Cardiac septum (tissue), 1 donor: ENCODE measurements around the gene SHLD3. TPM values are rescaled to one million over a fixed set of nuclear protein-coding genes. Genes with fewer than 3 reads are reported as not detected.
A peak's percentile ranks its signal among the peaks of the same experiment; 100 is the strongest.
"Not testable (repeated sequence)": the region's sequence is repeated elsewhere in the genome, so short reads cannot be mapped to it uniquely, and the experiment has no call there.

ENCODE experiments used
- DNase-seq: peaks from one replicate; pipeline ENCODE4 v3.0.0-alpha.2; 2020; ENCODE audit warnings: low spot score
- intact Hi-C: fragments of 100-400 bp; cut with DNase I; formaldehyde crosslinking; loops from one replicate; pipeline ENCODE4 v1.14.0; 2022
- long read RNA-seq: library from polyadenylated mRNA; unstranded; transcript quantifications from one replicate; pipeline ENCODE4 v2.0.0, GENCODE V29; 2021
- total RNA-seq: library from RNA; stranded (reverse); fragmentation: NEBNext Ultra II Directional; extraction: Animal tissue kit (Norgen Biotek cat#: 25700); gene quantifications from one replicate; pipeline ENCODE4 v1.2.1, GENCODE V29; 2021
- donor health status: DM: no; HTN: no; CAD: no.

SHLD3 gene
- 1.7 TPM for total RNA-seq
- long read RNA-seq, partial matches to known transcripts, result 0 of 2 reads
- long read RNA-seq, other reads (novel, unspliced or antisense), result 0 of 2 reads

- peak; percentile 88 for DNase-seq
- intact Hi-C loops, result loop anchor here (5.0 kb wide), 1 partner anchor 63 kb away; the partner anchor contains the start of genes CENPK and PPWD1
These were observed at the start of gene SHLD3, which contains the start of gene TRAPPC13 for GRCh38 chr5:65624571-65625555. TSS of gene SHLD3 (plus strand) at chr5:65625027. CDS start at chr5:65629588, 4,561 bp downstream. TSS of gene TRAPPC13 (plus strand) at chr5:65625027. CDS start at chr5:65625061, 34 bp downstream.

- intact Hi-C loops, result no loop called here
- no peak for DNase-seq
These were observed 47.7 kb upstream of the SHLD3 start for GRCh38 chr5:65577141-65577540.

GRCh38 chr5:65588694-65589093 lies 36.1 kb upstream of the SHLD3 start:
- DNase-seq, result no peak
- intact Hi-C loops, result no loop called here

GRCh38 chr5:65601761-65602160 lies 23.1 kb upstream of the SHLD3 start:
- DNase-seq, intact Hi-C loops: not testable (repeated sequence)

- intact Hi-C loops, result no loop called here
- DNase-seq, result no peak
These were observed 13.3 kb upstream of the SHLD3 start for GRCh38 chr5:65611524-65611923.

- DNase-seq, result no peak
- intact Hi-C loops, result no loop called here
These were observed 12.4 kb upstream of the SHLD3 start for GRCh38 chr5:65612298-65612907.

- no peak for DNase-seq
- intact Hi-C loops, result loop anchor here (5.0 kb wide), 1 partner anchor 58 kb away; the partner anchor contains the start of genes CENPK and PPWD1
These were observed 4.8 kb upstream of the SHLD3 start for GRCh38 chr5:65620021-65620420.

GRCh38 chr5:65621961-65622360 lies 2.9 kb upstream of the SHLD3 start:
- DNase-seq, result not testable (repeated sequence)

GRCh38 chr5:65623482-65623881 lies 1.3 kb upstream of the SHLD3 start:
- DNase-seq, result no peak
- intact Hi-C loops, result loop anchor here (5.0 kb wide), 1 partner anchor 61 kb away; the partner anchor contains the start of genes CENPK and PPWD1

More at GRCh38 chr5:65621961-65622360, 2.9 kb upstream of the SHLD3 start:
- intact Hi-C loops, result loop anchor here (5.0 kb wide), 1 partner anchor 60 kb away; the partner anchor contains the start of genes CENPK and PPWD1

- intact Hi-C loops, result loop anchor here (5.0 kb wide), 1 partner anchor 62 kb away; the partner anchor contains the start of genes CENPK and PPWD1
- peak; percentile 96 for DNase-seq
These were observed 729 bp upstream of the SHLD3 start, which contains the start of gene TRIM23 for GRCh38 chr5:65624025-65624570. TSS of gene TRIM23 (minus strand) at chr5:65624333. CDS start at chr5:65624274, 59 bp downstream.

- intact Hi-C loops, result no loop called here
- no peak for DNase-seq
These were observed 916 bp downstream of the SHLD3 start for GRCh38 chr5:65625743-65626142.

- no peak for DNase-seq
- intact Hi-C loops, result no loop called here
These were observed 6.2 kb downstream of the SHLD3 start for GRCh38 chr5:65630981-65631380.

- intact Hi-C loops, result no loop called here
- no peak for DNase-seq
These were observed 15.4 kb downstream of the SHLD3 start for GRCh38 chr5:65640240-65640639.

GRCh38 chr5:65646938-65647337 lies 22.1 kb downstream of the SHLD3 start:
- intact Hi-C loops, result no loop called here
- no peak for DNase-seq

GRCh38 chr5:65647941-65648340 lies 23.1 kb downstream of the SHLD3 start:
- intact Hi-C loops, result no loop called here
- DNase-seq, result no peak

GRCh38 chr5:65651144-65651543 lies 26.3 kb downstream of the SHLD3 start:
- DNase-seq, result no peak
- intact Hi-C loops, result no loop called here

GRCh38 chr5:65654713-65655112 lies 29.9 kb downstream of the SHLD3 start:
- intact Hi-C loops, result no loop called here

GRCh38 chr5:65663804-65664521 lies 39.1 kb downstream of the SHLD3 start:
- no peak for DNase-seq
- intact Hi-C loops, result no loop called here

More at GRCh38 chr5:65654713-65655112, 29.9 kb downstream of the SHLD3 start:
- DNase-seq, result no peak

GRCh38 chr5:65668696-65669095 lies 43.9 kb downstream of the SHLD3 start:
- DNase-seq, result no peak
- intact Hi-C loops, result no loop called here
